OCI-LY1 (cell line): Measurements from ENCODE around the gene PAX3.

Source experiments
- H2AFZ ChIP-seq: fragments of 200-600 bp; sonication (generic), shearing (Covaris generic); 2 replicates; pipeline ENCODE4 v1.6.0; 2014; ENCODE audit warnings: antibody characterized with exemption, mild to moderate bottlenecking, low read length
- H3F3A ChIP-seq: fragments of 200-600 bp; sonication (generic), shearing (Covaris generic); 2 replicates; pipeline ENCODE4 v1.6.0; 2014; ENCODE audit warnings: mild to moderate bottlenecking, antibody characterized with exemption, low read length, moderate library complexity; ENCODE audit not compliant: insufficient read depth
- H3K27ac ChIP-seq: fragments of 200-600 bp; sonication (generic); 2 replicates; pipeline ENCODE4 v1.5.1; 2014; ENCODE audit warnings: low read length, mixed run types, mild to moderate bottlenecking, low read depth; ENCODE audit not compliant: poor library complexity, severe bottlenecking
- H3K27me3 ChIP-seq: fragments of 200-600 bp; sonication (generic); 2 replicates; pipeline ENCODE4 v1.6.0; 2014; ENCODE audit warnings: antibody characterized with exemption, mild to moderate bottlenecking, low read length, moderate library complexity; ENCODE audit not compliant: insufficient read depth
- H3K36me3 ChIP-seq: fragments of 200-600 bp; sonication (generic); 2 replicates; pipeline ENCODE4 v1.6.1; 2014; ENCODE audit warnings: mild to moderate bottlenecking, antibody characterized with exemption, low read length, moderate library complexity, mixed read lengths; ENCODE audit not compliant: insufficient read depth
- H3K4me1 ChIP-seq: fragments of 200-600 bp; sonication (generic); 2 replicates; pipeline ENCODE4 v1.5.1; 2014; ENCODE audit warnings: mild to moderate bottlenecking, low read length, moderate library complexity; ENCODE audit not compliant: insufficient read depth, severe bottlenecking
- H3K4me2 ChIP-seq: fragments of 200-600 bp; sonication (generic), shearing (Covaris generic); 2 replicates; pipeline ENCODE4 v1.6.1; 2014; ENCODE audit warnings: low read length
- H3K4me3 ChIP-seq: fragments of 200-600 bp; sonication (generic); 2 replicates; pipeline ENCODE4 v1.5.1; 2014; ENCODE audit warnings: low read length, low read depth, mild to moderate bottlenecking, mixed read lengths; ENCODE audit not compliant: poor library complexity, severe bottlenecking
- H3K79me2 ChIP-seq: fragments of 200-600 bp; shearing (Covaris generic); 2 replicates; pipeline ENCODE4 v1.6.1; 2016; ENCODE audit warnings: mixed run types, low read length, mixed read lengths; ENCODE audit not compliant: insufficient read depth
- H3K9ac ChIP-seq: fragments of 200-600 bp; sonication (generic), shearing (Covaris generic); 2 replicates; pipeline ENCODE4 v1.6.1; 2014; ENCODE audit warnings: mild to moderate bottlenecking, low read length, mixed read lengths
- H3K9me2 ChIP-seq: fragments of 200-600 bp; sonication (generic), shearing (Covaris generic); 2 replicates; pipeline ENCODE4 v1.6.1; 2014; ENCODE audit warnings: low read depth, mild to moderate bottlenecking, low read length, mixed read lengths
- H3K9me3 ChIP-seq: fragments of 200-600 bp; shearing (Covaris generic); 2 replicates; pipeline ENCODE4 v1.6.1; 2014; ENCODE audit warnings: low read length, mixed read lengths
- H4K20me1 ChIP-seq: fragments of 200-600 bp; sonication (generic), shearing (Covaris generic); 2 replicates; pipeline ENCODE4 v1.6.0; 2016; ENCODE audit warnings: mild to moderate bottlenecking, low read length; ENCODE audit not compliant: insufficient read depth
- CTCF ChIP-seq: fragments of 200-600 bp; sonication (generic), shearing (Covaris generic); IDR thresholded peaks from 2 replicates; pipeline ENCODE4 v1.5.1; 2017; ENCODE audit warnings: mild to moderate bottlenecking, antibody characterized with exemption, low read length, moderate library complexity, mixed read lengths
- EZH2 ChIP-seq: fragments of 200-600 bp; sonication (generic), shearing (Covaris generic); IDR thresholded peaks from 2 replicates; pipeline ENCODE4 v1.8.0; 2017; ENCODE audit warnings: borderline replicate concordance, mixed run types, mild to moderate bottlenecking, antibody characterized with exemption, low read length, moderate library complexity, mixed read lengths

Gene PAX3

GRCh38 chr2:222176890-222177289 is 121.9 kb downstream of the PAX3 start:
- H3K9me3 ChIP-seq = no peaks in the 10 kb centered on the region
- H3K9me2 ChIP-seq = no peaks in the 10 kb centered on the region
- no peaks in the 10 kb centered on the region for H3K4me1 ChIP-seq
- H4K20me1 ChIP-seq = no peaks in the 10 kb centered on the region
- H3K4me2 ChIP-seq = no peak overlapping the region
- no peaks in the 10 kb centered on the region for H3K27me3 ChIP-seq
- no peak overlapping the region for H3K4me3 ChIP-seq
- H3K27ac ChIP-seq = no peak overlapping the region
- H3K36me3 ChIP-seq = no peaks in the 10 kb centered on the region
- H3K9ac ChIP-seq = no peak overlapping the region
- H3F3A ChIP-seq = no peaks in the 10 kb centered on the region
- TF ChIP-seq CTCF = no peak
- TF ChIP-seq EZH2 = no peak
- no peaks in the 10 kb centered on the region for H3K79me2 ChIP-seq
- no peak overlapping the region for H2AFZ ChIP-seq

- Histone ChIP-seq H3K9me2 (no peaks in the 10 kb centered on the region), H3F3A (no peaks in the 10 kb centered on the region), H2AFZ (no peak overlapping the region), H3K36me3 (no peaks in the 10 kb centered on the region), H3K27ac (no peak overlapping the region), H3K4me3 (no peak overlapping the region), H3K9ac (no peak overlapping the region), H4K20me1 (no peaks in the 10 kb centered on the region), H3K4me2 (no peak overlapping the region), H3K9me3 (no peaks in the 10 kb centered on the region), H3K4me1 (no peaks in the 10 kb centered on the region), H3K27me3 (no peaks in the 10 kb centered on the region), H3K79me2 (no peaks in the 10 kb centered on the region)
- no peak for TF ChIP-seq EZH2
- TF ChIP-seq CTCF = no peak
Measured at GRCh38 chr2:222174450-222174849, 124.3 kb downstream of the PAX3 start.

- Histone ChIP-seq H3K4me1 (no peaks in the 10 kb centered on the region), H4K20me1 (no peaks in the 10 kb centered on the region), H3K27me3 (no peaks in the 10 kb centered on the region), H3K9me3 (no peaks in the 10 kb centered on the region), H3K4me3 (no peak overlapping the region), H3K9ac (no peak overlapping the region), H3F3A (no peaks in the 10 kb centered on the region), H3K27ac (no peak overlapping the region), H3K79me2 (no peaks in the 10 kb centered on the region), H3K36me3 (no peaks in the 10 kb centered on the region), H3K4me2 (no peak overlapping the region), H2AFZ (no peak overlapping the region), H3K9me2 (no peaks in the 10 kb centered on the region)
- TF ChIP-seq EZH2 (no peak), CTCF (no peak)
Measured at GRCh38 chr2:222169346-222169745, 129.5 kb downstream of the PAX3 start.
